HG03025 (cell line): ENCODE measurements around the gene IL6R.
"Not testable (repeated sequence)": the region's sequence is repeated elsewhere in the genome, so short reads cannot be mapped to it uniquely, and the experiment has no call there.

ENCODE experiments used
- ATAC-seq: cut with Tn5 transposase; IDR thresholded peaks from one replicate; pipeline ENCODE4 v1.9.1; 2021; ENCODE audit warnings: mild to moderate bottlenecking, moderate library complexity; ENCODE audit not compliant: unreplicated experiment, low FRiP score

Gene IL6R

GRCh38 chr1:154404984-154405746 lies at the start of gene IL6R:
TSS of gene IL6R (plus strand) at chr1:154405343. CDS start at chr1:154405630, 287 bp downstream.
- peak; percentile 38 for ATAC-seq

- no peak for ATAC-seq
These were observed 46.6 kb upstream of the IL6R start for GRCh38 chr1:154358519-154358918.

GRCh38 chr1:154360288-154360687 lies 44.9 kb upstream of the IL6R start:
- no peak for ATAC-seq

- ATAC-seq = not testable (repeated sequence)
These were observed 44.3 kb upstream of the IL6R start for GRCh38 chr1:154360881-154361280.

GRCh38 chr1:154361357-154361756 lies 43.8 kb upstream of the IL6R start:
- no peak for ATAC-seq

- no peak for ATAC-seq
These were observed 33.7 kb upstream of the IL6R start for GRCh38 chr1:154371436-154371835.

GRCh38 chr1:154373777-154374357 lies 31.3 kb upstream of the IL6R start:
- ATAC-seq = not testable (repeated sequence)

GRCh38 chr1:154379301-154379700 lies 25.8 kb upstream of the IL6R start:
- ATAC-seq = no peak

GRCh38 chr1:154384650-154385489 lies 20.3 kb upstream of the IL6R start:
- ATAC-seq = no peak

GRCh38 chr1:154386643-154387352 lies 18.3 kb upstream of the IL6R start:
- ATAC-seq = peak; percentile 65

- no peak for ATAC-seq
These were observed 13.9 kb upstream of the IL6R start for GRCh38 chr1:154391086-154391770.

GRCh38 chr1:154398141-154398540 lies 7.0 kb upstream of the IL6R start:
- no peak for ATAC-seq

- no peak for ATAC-seq
These were observed 6.5 kb upstream of the IL6R start for GRCh38 chr1:154398678-154399077.

- ATAC-seq = no peak
These were observed 4.8 kb upstream of the IL6R start for GRCh38 chr1:154400381-154400801.

- ATAC-seq = no peak
These were observed 2.7 kb upstream of the IL6R start for GRCh38 chr1:154402409-154402921.

GRCh38 chr1:154403261-154403943 lies 1.7 kb upstream of the IL6R start:
- ATAC-seq = no peak

- no peak for ATAC-seq
These were observed 1.2 kb upstream of the IL6R start for GRCh38 chr1:154403983-154404382.

- no peak for ATAC-seq
These were observed 622 bp upstream of the IL6R start for GRCh38 chr1:154404511-154404931.
